ENCODE data around the gene AFM. TPM values are rescaled to one million over a fixed set of nuclear protein-coding genes. Genes with fewer than 3 reads are reported as not detected.

Gene AFM
- total RNA-seq, 1 donor from 2014 or later = not detected

GRCh38 chr4:73520821-73521220 is 39.3 kb downstream of the AFM start:
- Histone ChIP-seq H3K27me3 (no peaks in the 10 kb centered on the region), H3K36me3 (no peaks in the 10 kb centered on the region), H3K4me3 (no peak overlapping the region), H3F3A (ENCODE audit: low read depth) (peaks cover 10% of the 10 kb centered on the region), H2AFZ (replicated peaks) (peak overlapping the region; percentile 92), H3K9me3 (ENCODE audit: low read depth) (no peaks in the 10 kb centered on the region), H4K20me1 (ENCODE audit: low read depth) (no peaks in the 10 kb centered on the region), H3K4me2 (peak overlapping the region; percentile 31), H3K27ac (peak overlapping the region; percentile 23), H3K9ac (no peak overlapping the region), H3K79me2 (ENCODE audit: low read depth) (no peaks in the 10 kb centered on the region), H3K4me1 (peaks cover 12% of the 10 kb centered on the region)
- Mint-ChIP-seq H3K9me3 (peaks cover 7% of the 10 kb centered on the region), H3K27me3 (ENCODE audit: insufficient read depth, low read depth) (no peaks in the 10 kb centered on the region), H3K27ac (no peak overlapping the region), H3K4me1 (peaks cover 17% of the 10 kb centered on the region), H3K4me3 (no peak overlapping the region), H3K36me3 (peaks cover 2% of the 10 kb centered on the region)
- TF ChIP-seq CTCF (IDR thresholded peaks at IDR 0.05) = no peak
- TF ChIP-seq EZH2phosphoT487 (IDR thresholded peaks at IDR 0.05) = no peak
- no peak for TF ChIP-seq EZH2 (IDR thresholded peaks at IDR 0.05)
- peak; percentile 56 for DNase-seq (ENCODE audit: low spot score)

GRCh38 chr4:73523126-73523525 is 41.6 kb downstream of the AFM start:
- Histone ChIP-seq H3K36me3 (no peaks in the 10 kb centered on the region), H2AFZ (replicated peaks) (no peak overlapping the region), H3K79me2 (ENCODE audit: low read depth) (no peaks in the 10 kb centered on the region), H3K27ac (no peak overlapping the region), H3K9me3 (ENCODE audit: low read depth) (no peaks in the 10 kb centered on the region), H3K4me1 (peaks cover 12% of the 10 kb centered on the region), H4K20me1 (ENCODE audit: low read depth) (no peaks in the 10 kb centered on the region), H3K4me3 (no peak overlapping the region), H3K9ac (no peak overlapping the region), H3K4me2 (no peak overlapping the region), H3K27me3 (no peaks in the 10 kb centered on the region), H3F3A (ENCODE audit: low read depth) (peaks cover 10% of the 10 kb centered on the region)
- Mint-ChIP-seq H3K27ac (no peak overlapping the region), H3K9me3 (peaks cover 6% of the 10 kb centered on the region), H3K4me3 (no peak overlapping the region), H3K4me1 (peaks cover 17% of the 10 kb centered on the region), H3K36me3 (peaks cover 2% of the 10 kb centered on the region), H3K27me3 (ENCODE audit: insufficient read depth, low read depth) (peaks cover 2% of the 10 kb centered on the region)
- no peak for DNase-seq (ENCODE audit: low spot score)
- no peak for TF ChIP-seq CTCF (IDR thresholded peaks at IDR 0.05)
- no peak for TF ChIP-seq EZH2 (IDR thresholded peaks at IDR 0.05)
- TF ChIP-seq EZH2phosphoT487 (IDR thresholded peaks at IDR 0.05) = no peak

- no peaks in the 10 kb centered on the region for H3K36me3 ChIP-seq
- H3K27me3 Mint-ChIP-seq (ENCODE audit: insufficient read depth, low read depth) = peaks cover 2% of the 10 kb centered on the region
These were observed 44.1 kb downstream of the AFM start for GRCh38 chr4:73525611-73526010.

More at GRCh38 chr4:73525611-73526010, 44.1 kb downstream of the AFM start:
- Mint-ChIP-seq H3K4me3 (no peak overlapping the region), H3K4me1 (peaks cover 14% of the 10 kb centered on the region), H3K36me3 (no peaks in the 10 kb centered on the region), H3K9me3 (no peaks in the 10 kb centered on the region), H3K27ac (no peak overlapping the region)
- Histone ChIP-seq H3K27ac (no peak overlapping the region), H4K20me1 (ENCODE audit: low read depth) (no peaks in the 10 kb centered on the region), H3K4me2 (no peak overlapping the region), H3K4me3 (no peak overlapping the region), H3K9me3 (ENCODE audit: low read depth) (no peaks in the 10 kb centered on the region), H3F3A (ENCODE audit: low read depth) (peaks cover 7% of the 10 kb centered on the region), H3K9ac (no peak overlapping the region), H2AFZ (replicated peaks) (no peak overlapping the region), H3K4me1 (peaks cover 9% of the 10 kb centered on the region), H3K27me3 (no peaks in the 10 kb centered on the region), H3K79me2 (ENCODE audit: low read depth) (no peaks in the 10 kb centered on the region)
- TF ChIP-seq CTCF (IDR thresholded peaks at IDR 0.05) (no peak), EZH2phosphoT487 (IDR thresholded peaks at IDR 0.05) (no peak), EZH2 (IDR thresholded peaks at IDR 0.05) (no peak)
- DNase-seq (ENCODE audit: low spot score) = no peak
